IMR-90 (cell line): Measurements from ENCODE around the gene OR6B1. TPM values are rescaled to one million over a fixed set of nuclear protein-coding genes. Genes with fewer than 3 reads are reported as not detected.

Experiments
- ATAC-seq: fragments of 200-7000 bp; cut with Tn5 transposase; 2 replicates; pipeline ENCODE4 v1.9.1; 2020; ENCODE audit warnings: low read depth, mild to moderate bottlenecking, moderate library complexity
- BruUV-seq: library from RNA; stranded (reverse); fragments of 400-500 nt; replicated peaks from 2 replicates; lab custom pipeline; 2021; lab: Mats Ljungman, UMichigan
- CTCF ChIA-PET: fragments of 300-600 bp; formaldehyde crosslinking; extraction: SDS; loops from one replicate; lab custom pipeline; 2021; ENCODE audit warnings: antibody characterized with exemption; lab: Yijun Ruan, JAX
- POLR2A ChIA-PET: fragments of 300-600 bp; sonication (Branson Sonifier 250); formaldehyde crosslinking; loops from one replicate; lab custom pipeline; 2022; ENCODE audit warnings: antibody characterized with exemption; ENCODE audit not compliant: unreplicated experiment; lab: Charles Lee
- DNase-seq: peaks from one replicate; pipeline ENCODE4 v3.0.0; 2013
- H2AFZ ChIP-seq: replicated peaks from 2 replicates; pipeline ENCODE3; 2013; ENCODE audit warnings: low read length, mild to moderate bottlenecking; ENCODE audit not compliant: poor library complexity
- H2AK5ac ChIP-seq: 2 replicates; pipeline ENCODE4 v1.6.1; 2013; ENCODE audit warnings: low read depth, low read length, inconsistent platforms
- H2AK9ac ChIP-seq: replicated peaks from 2 replicates; pipeline ENCODE3; 2013; ENCODE audit warnings: mild to moderate bottlenecking, low read depth, low read length, moderate library complexity; ENCODE audit not compliant: poor library complexity
- H2BK120ac ChIP-seq: 2 replicates; pipeline ENCODE4 v1.6.1; 2013; ENCODE audit warnings: low read depth, low read length, inconsistent platforms
- H2BK15ac ChIP-seq: 3 replicates; pipeline ENCODE4 v1.6.1; 2013; ENCODE audit warnings: low read depth, low read length, inconsistent platforms
- H2BK20ac ChIP-seq: 2 replicates; pipeline ENCODE4 v1.6.1; 2013; ENCODE audit warnings: low read depth, mild to moderate bottlenecking, inconsistent platforms, low read length, moderate library complexity
- H2BK5ac ChIP-seq: 2 replicates; pipeline ENCODE4 v1.6.1; 2013; ENCODE audit warnings: mild to moderate bottlenecking, low read depth, low read length, inconsistent platforms; ENCODE audit not compliant: poor library complexity, severe bottlenecking
- H3K14ac ChIP-seq: replicated peaks from 2 replicates; pipeline ENCODE4 v1.6.1; 2013; ENCODE audit warnings: low read depth, low read length, inconsistent platforms
- H3K18ac ChIP-seq: 2 replicates; pipeline ENCODE4 v1.6.1; 2013; ENCODE audit warnings: low read depth, low read length, control low read depth
- H3K23ac ChIP-seq: 2 replicates; pipeline ENCODE4 v1.6.1; 2013; ENCODE audit warnings: low read depth, low read length, inconsistent platforms
- H3K27ac ChIP-seq: 2 replicates; pipeline ENCODE4 v1.5.1; 2013; ENCODE audit warnings: mild to moderate bottlenecking, control low read depth, low read length; ENCODE audit not compliant: insufficient read depth
- H3K27me3 ChIP-seq: 2 replicates; pipeline ENCODE4 v1.6.1; 2013; ENCODE audit warnings: low read length; ENCODE audit not compliant: control insufficient read depth, insufficient read depth
- H3K36me3 ChIP-seq: 2 replicates; pipeline ENCODE4 v1.6.1; 2013; ENCODE audit warnings: low read length, mixed read lengths; ENCODE audit not compliant: control insufficient read depth, insufficient read depth
- H3K4ac ChIP-seq: 2 replicates; pipeline ENCODE4 v1.6.1; 2013; ENCODE audit warnings: low read depth, low read length, inconsistent platforms
- H3K4me1 ChIP-seq: 2 replicates; pipeline ENCODE4 v1.6.1; 2013; ENCODE audit warnings: low read length, mixed read lengths; ENCODE audit not compliant: control insufficient read depth, insufficient read depth
- H3K4me2 ChIP-seq: 2 replicates; pipeline ENCODE4 v1.6.1; 2013; ENCODE audit warnings: low read depth, mild to moderate bottlenecking, control low read depth, low read length, moderate library complexity
- H3K4me3 ChIP-seq: 2 replicates; pipeline ENCODE4 v1.5.1; 2013; ENCODE audit warnings: low read depth, mild to moderate bottlenecking, control low read depth, low read length, moderate library complexity; ENCODE audit not compliant: insufficient read depth
- H3K56ac ChIP-seq: 2 replicates; pipeline ENCODE4 v1.6.1; 2013; ENCODE audit warnings: low read length, inconsistent platforms; ENCODE audit not compliant: insufficient read depth; ENCODE audit errors: extremely low read depth
- H3K79me1 ChIP-seq, 2 experiments: 2 replicates each; pipeline ENCODE4 v1.6.1; 2013; ENCODE audit warnings: low read length in 2 of 2, inconsistent platforms in 1 of 2, low read depth in 1 of 2
- H3K9ac ChIP-seq: 2 replicates; pipeline ENCODE4 v1.6.1; 2013; ENCODE audit warnings: low read depth, low read length, control low read depth
- H3K9me1 ChIP-seq: 2 replicates; pipeline ENCODE4 v1.6.1; 2013; ENCODE audit warnings: low read length, inconsistent platforms; ENCODE audit not compliant: insufficient read depth
- H3K9me3 ChIP-seq: 2 replicates; pipeline ENCODE4 v1.6.1; 2013; ENCODE audit warnings: low read length; ENCODE audit not compliant: control insufficient read depth, insufficient read depth
- H4K20me1 ChIP-seq: 2 replicates; pipeline ENCODE4 v1.6.1; 2013; ENCODE audit warnings: low read length, inconsistent platforms; ENCODE audit not compliant: insufficient read depth
- H4K5ac ChIP-seq: 2 replicates; pipeline ENCODE4 v1.6.1; 2013; ENCODE audit warnings: mild to moderate bottlenecking, low read depth, low read length, control low read depth
- H4K8ac ChIP-seq, 2 experiments: 2 replicates each; pipeline ENCODE4 v1.6.1; 2013; ENCODE audit warnings: low read depth in 2 of 2, low read length in 2 of 2, control low read depth in 1 of 2, inconsistent platforms in 1 of 2
- H4K91ac ChIP-seq: 2 replicates; pipeline ENCODE4 v1.6.1; 2013; ENCODE audit warnings: low read depth, low read length, inconsistent platforms; ENCODE audit not compliant: insufficient read depth
- BHLHE40 ChIP-seq: fragments of 150-350 bp; IDR thresholded peaks from 2 replicates; pipeline ENCODE4 v1.6.1; 2016; ENCODE audit warnings: mild to moderate bottlenecking, low read depth, low read length
- CEBPB ChIP-seq: IDR thresholded peaks from 2 replicates; pipeline ENCODE4 v1.6.1; 2012; ENCODE audit warnings: low read depth, low read length, improper control_type of control experiment
- CHD1 ChIP-seq: IDR thresholded peaks from 2 replicates; pipeline ENCODE4 v1.6.1; 2012; ENCODE audit warnings: low read depth, low read length, improper control_type of control experiment
- CTCF ChIP-seq: conservative IDR thresholded peaks from 2 replicates; pipeline ENCODE4 v1.5.1; 2012; ENCODE audit warnings: mild to moderate bottlenecking, low read depth, low read length, improper control_type of control experiment
- ELK1 ChIP-seq: fragments of 150-350 bp; IDR thresholded peaks from 2 replicates; pipeline ENCODE4 v1.6.1; 2016; ENCODE audit warnings: low read depth, mild to moderate bottlenecking, low read length, moderate library complexity, borderline replicate concordance
- FOS ChIP-seq: fragments of 150-350 bp; IDR thresholded peaks from 2 replicates; pipeline ENCODE4 v1.6.1; 2016; ENCODE audit warnings: low read depth, low read length
- MAZ ChIP-seq: IDR thresholded peaks from 2 replicates; pipeline ENCODE4 v1.6.1; 2012; ENCODE audit warnings: low read depth, mild to moderate bottlenecking, low read length, improper control_type of control experiment, moderate library complexity, borderline replicate concordance
- MXI1 ChIP-seq: IDR thresholded peaks from 2 replicates; pipeline ENCODE4 v1.6.1; 2012; ENCODE audit warnings: low read depth, mild to moderate bottlenecking, low read length, moderate library complexity, borderline replicate concordance
- NFE2L2 ChIP-seq: fragments of 150-350 bp; IDR thresholded peaks from 2 replicates; pipeline ENCODE4 v1.6.1; 2016; ENCODE audit warnings: low read depth, mild to moderate bottlenecking, low read length
- POLR2A ChIP-seq: IDR thresholded peaks from 2 replicates; pipeline ENCODE4 v1.6.1; 2012; ENCODE audit warnings: mild to moderate bottlenecking, low read depth, low read length
- RAD21 ChIP-seq: IDR thresholded peaks from 2 replicates; pipeline ENCODE4 v1.6.1; 2012; ENCODE audit warnings: low read length, improper control_type of control experiment
- RCOR1 ChIP-seq: IDR thresholded peaks from 2 replicates; pipeline ENCODE4 v1.6.1; 2012; ENCODE audit warnings: mild to moderate bottlenecking, low read length, improper control_type of control experiment; ENCODE audit not compliant: insufficient replicate concordance
- RFX5 ChIP-seq: IDR thresholded peaks from 2 replicates; pipeline ENCODE4 v1.8.0; 2012; ENCODE audit warnings: low read depth, mild to moderate bottlenecking, low read length, moderate library complexity
- SMC3 ChIP-seq: fragments of 150-350 bp; IDR thresholded peaks from 2 replicates; pipeline ENCODE4 v1.6.1; 2016; ENCODE audit warnings: low read depth, mild to moderate bottlenecking, antibody characterized with exemption, low read length, moderate library complexity
- USF2 ChIP-seq: fragments of 150-350 bp; IDR thresholded peaks from 2 replicates; pipeline ENCODE4 v1.6.1; 2017; ENCODE audit warnings: mild to moderate bottlenecking, antibody characterized with exemption, low read length, low read depth
- WGBS, 2 experiments: methylation state at CpG; one replicate each; pipeline versions ENCODE4 v1.1.5 to v1.1.7; 2013; ENCODE audit warnings: missing lambda C conversion rate in 2 of 2; ENCODE audit not compliant: insufficient read length in 1 of 2; ENCODE audit errors: extremely low coverage in 2 of 2; 5-methylcytosine and 5-hydroxymethylcytosine counted together
- dilution Hi-C: fragments of 300-500 bp; cut with HindIII; formaldehyde crosslinking; loops from one replicate; pipeline ENCODE4 v1.14.3; 2018; ENCODE audit warnings: low sequenced_read_pairs; ENCODE audit not compliant: unreplicated experiment
- in situ Hi-C: fragments of 300-500 bp; cut with MboI; formaldehyde crosslinking; loops from 3 replicates; pipeline ENCODE4 v1.14.3; 2019; ENCODE audit warnings: low sequenced_read_pairs, inconsistent platforms, mixed read lengths
- intact Hi-C: fragments of 100-400 bp; cut with micrococcal nuclease; formaldehyde crosslinking; loops from 2 replicates; pipeline ENCODE4 v1.10.0; 2022
- polyA plus RNA-seq, 3 experiments: library from polyadenylated mRNA; depleted of rRNA; stranded (reverse); fragments of >200 nt; gene quantifications; 2 replicates each; pipeline ENCODE4 v1.2.3, GENCODE V29; 2012; ENCODE audit warnings: low replicate concordance in 1 of 3
- total RNA-seq: library from RNA; depleted of rRNA; stranded (reverse); fragments of >200 nt; gene quantifications from 2 replicates; pipeline ENCODE4 v1.2.3, GENCODE V29; 2012

Gene OR6B1
- total and polyA plus RNA-seq, 2 of the 4 experiments (the other 2 are of a cell fraction), result not detected

GRCh38 chr7:143973870-143974416 is 26.2 kb upstream of the OR6B1 start:
- Histone ChIP-seq H4K5ac (no peak overlapping the region), H3K9ac (no peak overlapping the region), H4K91ac (no peak overlapping the region), H2BK120ac (no peak overlapping the region), H3K36me3 (no peaks in the 10 kb centered on the region), H3K56ac (no peak overlapping the region), H4K8ac (no peak overlapping the region), H3K23ac (no peak overlapping the region), H3K4me3 (no peak overlapping the region), H3K27ac (no peak overlapping the region), H2AK5ac (no peak overlapping the region), H3K9me3 (no peaks in the 10 kb centered on the region), H2BK5ac (no peak overlapping the region), H3K27me3 (no peaks in the 10 kb centered on the region), H3K4me1 (no peaks in the 10 kb centered on the region), H2BK20ac (no peak overlapping the region), H4K20me1 (no peaks in the 10 kb centered on the region), H2AFZ (no peak overlapping the region), H3K14ac (no peak overlapping the region), H3K18ac (no peak overlapping the region), H2BK15ac (no peak overlapping the region), H3K79me1 (no peaks in the 10 kb centered on the region), H3K9me1 (no peaks in the 10 kb centered on the region), H3K4ac (no peak overlapping the region), H3K4me2 (no peak overlapping the region), H2AK9ac (no peak overlapping the region)
- BruUV-seq, result no TSS peak
- dilution Hi-C loops (no loop called here), intact Hi-C loops (no loop called here), in situ Hi-C loops (no loop called here)
- TF ChIP-seq CTCF (no peak), CEBPB (no peak), MAZ (no peak), RAD21 (no peak), MXI1 (no peak), RCOR1 (no peak), ELK1 (no peak), FOS (no peak), SMC3 (no peak), USF2 (no peak), CHD1 (no peak), RFX5 (no peak), NFE2L2 (no peak), BHLHE40 (no peak), POLR2A (no peak)
- POLR2A ChIA-PET, result no interaction called here
- DNase-seq (no peak), ATAC-seq (no peak)
- CTCF ChIA-PET, result no interaction called here
- WGBS, 2 experiments, result no CpG with 5 or more reads among the region's 4 CpGs
